Osteoblast (primary cell): ENCODE data around the gene SIDT1. TPM values are rescaled to one million over a fixed set of nuclear protein-coding genes. Genes with fewer than 3 reads are reported as not detected.

ENCODE experiments used
- DNase-seq: peaks from one replicate; pipeline ENCODE4 v3.0.0; 2011; ENCODE audit warnings: low spot score, mixed read lengths; ENCODE audit not compliant: insufficient read length; ENCODE audit errors: missing footprints
- H2AFZ ChIP-seq: 2 replicates; pipeline ENCODE4 v1.6.0; 2011; ENCODE audit warnings: mild to moderate bottlenecking, low read length
- H3K27ac ChIP-seq: 2 replicates; pipeline ENCODE4 v1.5.1; 2011; ENCODE audit warnings: mild to moderate bottlenecking, low read depth, low read length, moderate library complexity
- H3K27me3 ChIP-seq: 2 replicates; pipeline ENCODE4 v1.6.0; 2012; ENCODE audit warnings: mild to moderate bottlenecking, control low read depth, inconsistent platforms, low read length, moderate library complexity; ENCODE audit not compliant: insufficient read depth
- H3K36me3 ChIP-seq: 2 replicates; pipeline ENCODE4 v1.5.1; 2011; ENCODE audit warnings: mild to moderate bottlenecking, low read length, control low read depth, moderate library complexity; ENCODE audit not compliant: insufficient read depth
- H3K4me1 ChIP-seq: 2 replicates; pipeline ENCODE4 v1.5.1; 2011; ENCODE audit warnings: mild to moderate bottlenecking, low read length, control low read depth, moderate library complexity; ENCODE audit not compliant: insufficient read depth
- H3K4me2 ChIP-seq: 2 replicates; pipeline ENCODE4 v1.6.0; 2011; ENCODE audit warnings: mild to moderate bottlenecking, low read length; ENCODE audit not compliant: insufficient read depth
- H3K4me3 ChIP-seq: fragments of 200-600 bp; sonication (generic); 3 replicates; pipeline ENCODE4 v1.5.1; 2012; ENCODE audit warnings: mild to moderate bottlenecking, low read length, inconsistent platforms; ENCODE audit not compliant: insufficient read depth
- H3K79me2 ChIP-seq: 2 replicates; pipeline ENCODE4 v1.6.0; 2012; ENCODE audit warnings: mild to moderate bottlenecking, low read length, control low read depth, inconsistent platforms; ENCODE audit not compliant: insufficient read depth
- H3K9me3 ChIP-seq: 2 replicates; pipeline ENCODE4 v1.5.1; 2011; ENCODE audit warnings: low read depth, low read length, control low read depth
- H4K20me1 ChIP-seq: 2 replicates; pipeline ENCODE4 v1.6.0; 2012; ENCODE audit warnings: mild to moderate bottlenecking, low read length, control low read depth; ENCODE audit not compliant: insufficient read depth
- CTCF ChIP-seq: IDR thresholded peaks from 2 replicates; pipeline ENCODE4 v1.5.1; 2011; ENCODE audit warnings: mild to moderate bottlenecking, low read depth, low read length, moderate library complexity; ENCODE audit errors: extremely low read depth
- total RNA-seq: library from RNA; depleted of rRNA; stranded (reverse); fragments of >200 nt; gene quantifications from 2 replicates; pipeline ENCODE4 v1.2.3, GENCODE V29; 2012

Gene SIDT1
- total RNA-seq, 1 donor, result under 0.01 TPM

- no peaks in the 10 kb centered on the region for H4K20me1 ChIP-seq
- H3K27me3 ChIP-seq, result no peaks in the 10 kb centered on the region
- no peaks in the 10 kb centered on the region for H3K36me3 ChIP-seq
- DNase-seq, result no peak
- no peak for TF ChIP-seq CTCF
- H3K4me3 ChIP-seq, result no peak overlapping the region
- H3K4me1 ChIP-seq, result no peaks in the 10 kb centered on the region
- peaks cover under 1% of the 10 kb centered on the region for H3K9me3 ChIP-seq
- no peak overlapping the region for H3K27ac ChIP-seq
- H2AFZ ChIP-seq, result no peak overlapping the region
- H3K4me2 ChIP-seq, result no peak overlapping the region
- H3K79me2 ChIP-seq, result no peaks in the 10 kb centered on the region
Measured at GRCh38 chr3:113649174-113649845, 117.0 kb downstream of the SIDT1 start.

- H3K4me1 ChIP-seq, result no peaks in the 10 kb centered on the region
- H3K79me2 ChIP-seq, result no peaks in the 10 kb centered on the region
- no peak overlapping the region for H3K4me2 ChIP-seq
- no peak for DNase-seq
- no peak overlapping the region for H3K4me3 ChIP-seq
- H3K9me3 ChIP-seq, result no peaks in the 10 kb centered on the region
- no peak overlapping the region for H2AFZ ChIP-seq
- no peak for TF ChIP-seq CTCF
- no peak overlapping the region for H3K27ac ChIP-seq
- H3K27me3 ChIP-seq, result no peaks in the 10 kb centered on the region
- H3K36me3 ChIP-seq, result peaks cover 9% of the 10 kb centered on the region
- H4K20me1 ChIP-seq, result no peaks in the 10 kb centered on the region
Measured at GRCh38 chr3:113654310-113654709, 122.0 kb downstream of the SIDT1 start.

GRCh38 chr3:113654851-113655250 is 122.5 kb downstream of the SIDT1 start:
- H3K4me2 ChIP-seq, result no peak overlapping the region
- H3K4me1 ChIP-seq, result no peaks in the 10 kb centered on the region
- no peaks in the 10 kb centered on the region for H3K79me2 ChIP-seq
- H2AFZ ChIP-seq, result no peak overlapping the region
- DNase-seq, result no peak
- no peak for TF ChIP-seq CTCF
- no peaks in the 10 kb centered on the region for H3K9me3 ChIP-seq
- peaks cover 15% of the 10 kb centered on the region for H3K36me3 ChIP-seq
- H4K20me1 ChIP-seq, result no peaks in the 10 kb centered on the region
- no peaks in the 10 kb centered on the region for H3K27me3 ChIP-seq
- H3K4me3 ChIP-seq, result no peak overlapping the region
- H3K27ac ChIP-seq, result no peak overlapping the region

- no peak for DNase-seq
- peaks cover 22% of the 10 kb centered on the region for H3K36me3 ChIP-seq
- H3K4me1 ChIP-seq, result no peaks in the 10 kb centered on the region
- no peak for TF ChIP-seq CTCF
- no peak overlapping the region for H2AFZ ChIP-seq
- no peaks in the 10 kb centered on the region for H3K9me3 ChIP-seq
- H3K4me3 ChIP-seq, result no peak overlapping the region
- H3K4me2 ChIP-seq, result no peak overlapping the region
- H3K27me3 ChIP-seq, result no peaks in the 10 kb centered on the region
- no peaks in the 10 kb centered on the region for H4K20me1 ChIP-seq
- H3K79me2 ChIP-seq, result no peaks in the 10 kb centered on the region
- H3K27ac ChIP-seq, result no peak overlapping the region
Measured at GRCh38 chr3:113658107-113658506, 125.8 kb downstream of the SIDT1 start.
